ENCODE measurements around the gene HABP4.

The HABP4 gene

DNA sequence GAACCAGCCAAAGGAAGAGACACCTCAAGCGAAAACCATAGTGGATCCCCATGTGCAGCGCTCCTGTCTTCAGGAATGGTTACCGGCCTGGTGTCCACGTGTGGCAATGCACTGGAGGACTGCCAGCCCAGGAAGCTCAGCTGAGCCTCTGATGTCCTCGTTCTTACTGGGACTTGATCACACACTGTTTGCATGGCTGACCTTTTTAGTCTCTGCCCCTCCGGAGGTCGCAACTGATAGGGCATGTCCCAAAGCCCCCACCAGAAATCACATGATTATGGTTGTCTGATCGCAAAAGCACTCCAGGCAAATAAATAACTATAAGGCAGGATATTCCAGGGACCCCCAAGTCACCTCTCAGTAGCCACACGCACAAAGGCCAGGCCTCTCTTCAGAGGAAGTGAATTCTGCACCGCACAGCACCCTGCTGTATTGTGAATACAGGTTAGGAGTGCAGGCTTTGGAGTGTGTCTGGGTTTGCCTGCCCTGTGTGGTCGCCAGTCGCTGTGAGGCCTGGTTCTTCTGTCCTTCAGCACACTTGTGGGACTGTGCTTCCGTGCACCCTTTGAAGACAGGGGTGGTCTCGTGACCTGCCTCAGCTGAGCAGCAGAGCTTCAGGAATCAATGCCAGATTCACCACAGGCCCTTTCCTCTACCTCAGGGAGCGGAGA, 13.4 kb upstream of the HABP4 start:
- DNase-seq: no peak

DNA sequence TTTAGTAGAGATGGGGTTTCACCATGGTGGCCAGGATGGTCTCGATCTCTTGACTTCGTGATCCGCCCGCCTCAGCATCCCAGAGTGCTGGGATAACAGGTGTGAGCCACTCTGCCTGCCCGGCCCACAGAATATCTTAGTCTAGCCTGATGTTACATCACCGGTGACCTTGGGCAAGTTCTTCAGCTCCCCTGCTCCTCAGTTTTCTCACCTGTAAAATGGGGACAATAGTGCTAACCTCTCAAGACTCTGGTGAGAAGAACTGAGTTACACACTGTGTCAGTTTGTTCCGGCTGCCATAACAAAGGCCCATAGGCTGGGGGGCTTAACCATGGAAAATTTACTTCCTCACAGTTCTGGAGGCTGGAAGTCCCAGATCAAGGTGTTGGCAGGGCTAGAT, 12.5 kb upstream of the HABP4 start:
- DNase-seq: no peak

DNA sequence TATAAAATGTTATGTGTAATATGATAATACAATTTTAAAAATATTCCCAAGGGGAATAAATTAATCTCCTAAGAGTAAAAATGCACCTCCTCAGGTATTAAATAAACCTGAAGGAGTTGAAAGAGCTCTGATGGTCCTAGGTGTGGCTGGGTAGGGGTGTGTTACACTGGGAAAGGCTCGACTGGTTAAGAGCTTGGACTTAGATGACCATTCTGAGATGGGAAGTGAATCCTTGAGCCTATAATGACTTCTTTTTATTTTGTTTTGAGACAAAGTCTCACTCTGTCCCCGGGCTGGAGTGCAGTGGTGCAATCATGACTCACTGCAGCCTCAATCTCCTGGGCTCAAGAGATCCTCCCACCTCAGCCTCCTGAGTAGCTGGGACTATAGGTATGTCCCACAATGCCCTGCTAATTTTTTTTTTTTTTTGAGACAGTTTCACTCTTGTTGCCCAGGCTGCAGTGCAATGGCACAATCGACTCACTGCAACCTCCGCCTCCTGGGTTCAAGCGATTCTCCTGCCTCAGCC, 9.2 kb upstream of the HABP4 start:
- DNase-seq: no peak

DNA sequence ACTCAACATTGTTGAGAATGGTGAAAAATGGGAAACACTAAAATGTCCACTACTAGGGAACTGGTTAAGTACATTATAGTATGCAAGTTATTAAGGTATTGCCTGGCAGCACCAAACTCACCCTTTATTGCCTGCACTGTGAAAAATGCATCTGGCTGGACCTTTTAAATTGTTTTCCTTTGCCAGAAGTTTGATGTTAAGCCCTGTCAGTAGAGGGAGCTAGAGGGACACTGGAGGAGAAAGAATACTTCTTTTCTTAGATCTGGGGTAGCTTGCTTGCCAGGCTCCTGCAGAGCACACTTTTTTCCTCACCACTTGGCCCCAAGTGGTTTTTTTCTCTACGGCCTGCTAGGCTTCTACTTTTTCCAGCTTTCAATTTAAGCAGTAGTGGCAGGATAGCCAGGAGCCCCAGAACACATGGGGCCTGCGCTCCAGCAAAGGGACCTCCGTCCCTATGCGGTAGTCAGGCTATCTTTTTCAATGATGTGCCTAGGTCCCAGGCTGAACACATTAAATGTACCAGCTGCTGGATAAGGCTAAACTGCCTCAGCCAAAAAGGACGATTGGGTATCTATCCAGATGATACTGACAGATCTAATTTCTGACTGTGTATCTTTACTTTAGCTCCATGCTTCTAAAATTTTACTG, 8.0 kb upstream of the HABP4 start:
- DNase-seq: no peak

DNA sequence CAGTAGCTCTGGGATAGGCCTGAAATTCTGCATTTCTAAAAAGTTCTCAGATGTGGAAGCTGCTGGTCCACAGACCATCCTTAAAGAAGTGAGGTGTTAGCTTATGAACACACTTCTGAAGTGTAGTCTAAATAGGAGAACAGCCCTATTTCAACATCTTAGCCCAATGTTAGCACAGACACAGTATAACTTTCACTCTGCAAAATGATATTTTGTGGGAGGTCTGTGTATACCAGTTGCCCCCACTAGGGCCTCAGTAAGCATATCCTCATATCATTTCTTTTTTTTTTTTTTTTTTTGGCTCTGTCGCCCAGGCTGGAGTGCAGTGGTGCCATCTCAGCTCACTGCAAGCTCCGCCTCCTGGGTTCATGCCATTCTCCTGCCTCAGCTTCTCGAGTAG, 7.5 kb upstream of the HABP4 start:
- no peak for DNase-seq

DNA sequence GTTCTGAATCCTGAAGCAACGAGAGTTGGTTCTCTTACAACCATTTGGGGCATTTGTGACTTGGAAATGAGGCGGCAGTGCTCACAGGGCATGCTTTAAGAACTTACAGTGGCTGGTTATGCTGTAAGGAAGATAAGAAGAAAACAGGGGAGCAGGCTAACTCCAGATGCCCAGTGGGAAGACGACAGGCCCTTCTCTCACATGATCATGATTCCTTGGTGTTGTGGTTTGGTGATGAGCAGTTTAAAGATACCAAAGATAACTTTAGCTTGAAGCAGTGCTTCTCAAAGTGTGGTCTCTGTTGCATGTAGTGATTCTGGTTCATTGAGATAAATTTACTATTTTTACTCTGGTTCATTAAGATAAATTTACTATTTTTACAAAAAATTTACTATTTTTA, 2.6 kb upstream of the HABP4 start:
- no peak for DNase-seq

DNA sequence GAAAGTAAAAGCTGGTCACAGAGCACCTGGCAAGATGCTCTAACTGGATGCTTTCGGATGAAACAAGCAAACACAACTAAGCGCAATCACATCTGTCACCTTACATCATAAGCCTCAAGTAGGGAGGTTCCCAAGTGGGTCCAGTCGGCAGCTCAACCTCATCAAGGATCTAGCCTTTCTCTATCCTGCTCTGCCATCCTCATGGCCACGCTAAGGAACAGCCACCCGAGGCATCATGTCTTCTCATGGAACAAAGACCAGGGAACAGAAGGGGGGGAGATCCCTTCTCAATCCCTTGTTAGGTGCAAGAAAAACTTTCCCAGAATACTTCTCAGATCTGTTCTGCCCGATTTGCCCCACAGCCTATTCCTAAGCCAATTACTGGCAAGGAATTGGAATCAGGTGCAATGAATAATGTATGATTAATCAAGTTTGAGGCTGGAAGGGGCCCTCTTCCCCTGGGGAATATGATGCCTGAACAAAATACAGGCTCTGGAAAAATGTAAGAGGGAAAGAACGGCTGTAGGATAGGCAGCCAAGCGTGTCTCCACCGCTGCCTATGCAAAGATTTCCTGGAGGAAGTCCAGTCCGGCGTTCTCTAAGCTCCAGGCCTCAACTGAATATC, 1.3 kb upstream of the HABP4 start:
- no peak for DNase-seq

DNA sequence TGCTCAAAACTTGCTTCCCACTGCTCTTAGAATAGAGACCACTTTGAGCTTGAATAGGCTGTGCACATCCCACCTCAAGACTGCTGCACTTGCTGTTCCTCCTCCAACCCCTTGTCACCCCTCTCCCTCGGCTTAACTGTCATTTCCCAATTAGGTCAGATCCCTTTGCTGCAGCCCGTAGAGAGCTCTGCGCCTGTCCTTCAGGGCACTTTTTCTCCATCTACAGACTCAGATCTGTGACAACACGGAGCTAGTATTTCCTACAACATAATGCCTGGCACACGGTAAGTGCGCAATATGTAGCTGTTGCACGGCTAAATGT, 485 bp upstream of the HABP4 start:
- DNase-seq: no peak

DNA sequence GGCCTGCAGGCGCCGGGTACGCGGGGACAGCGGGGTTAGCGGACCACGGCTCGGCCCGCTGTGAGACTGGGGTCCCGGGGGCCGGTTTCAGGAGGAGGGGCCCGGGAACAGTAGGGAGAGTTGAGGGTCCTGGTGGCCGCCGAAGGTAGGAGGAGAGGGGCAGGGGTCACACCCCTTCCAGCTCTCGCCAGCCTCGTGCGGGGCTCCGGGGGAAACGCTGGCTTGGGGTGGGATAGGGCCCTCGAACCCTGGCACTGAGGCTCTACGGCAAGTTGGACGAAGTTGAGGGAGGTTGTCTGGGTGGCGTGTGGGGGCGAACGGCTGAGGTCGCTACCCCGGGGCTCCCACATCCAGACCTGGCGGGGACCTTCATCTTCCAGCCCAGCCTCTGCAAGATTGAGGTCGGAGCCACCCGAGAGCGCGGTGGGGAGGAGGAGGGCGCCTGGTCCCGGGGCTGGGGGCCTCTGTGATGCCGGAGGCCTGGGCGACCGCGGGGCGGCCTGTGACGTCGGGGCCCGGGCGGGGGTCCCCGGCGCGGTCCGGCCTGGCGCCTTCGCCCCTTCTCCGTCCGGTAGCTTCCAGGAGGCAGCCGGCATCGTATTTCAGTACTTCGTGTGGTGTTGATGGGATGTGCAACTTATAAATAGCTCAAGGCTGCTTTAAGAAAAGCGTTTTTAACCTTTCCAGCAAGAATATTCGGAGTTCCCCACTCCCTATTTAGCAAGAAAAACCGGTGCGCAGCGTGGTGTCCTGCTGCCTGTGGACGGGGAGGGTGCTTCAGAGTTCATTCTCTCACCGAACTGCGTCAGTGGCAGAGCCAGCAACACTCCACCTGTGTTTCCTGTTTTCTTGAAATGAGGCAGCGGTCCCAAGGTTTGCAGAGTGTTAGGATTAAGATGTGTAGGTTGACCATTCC, 902 bp downstream of the HABP4 start:
- no peak for DNase-seq

DNA sequence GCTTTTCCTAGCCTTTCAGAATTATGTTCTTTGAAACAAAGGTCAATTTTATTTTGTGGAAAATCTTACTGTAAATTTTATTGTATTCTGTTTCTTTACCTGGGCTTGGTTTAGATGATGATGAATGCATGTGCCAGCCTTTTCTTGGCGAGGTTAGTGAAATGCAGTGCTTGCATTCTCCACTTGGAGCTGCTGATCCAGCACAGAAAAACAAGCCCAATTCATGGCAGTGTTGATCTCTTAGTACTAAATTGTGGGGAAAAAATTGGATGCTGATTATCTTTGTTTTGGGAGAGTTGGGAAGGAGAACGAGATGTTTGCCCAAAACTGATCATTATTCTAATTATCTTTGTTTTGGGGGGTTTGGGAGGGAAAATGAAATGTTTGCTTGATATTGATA, 3.7 kb downstream of the HABP4 start:
- DNase-seq: no peak

DNA sequence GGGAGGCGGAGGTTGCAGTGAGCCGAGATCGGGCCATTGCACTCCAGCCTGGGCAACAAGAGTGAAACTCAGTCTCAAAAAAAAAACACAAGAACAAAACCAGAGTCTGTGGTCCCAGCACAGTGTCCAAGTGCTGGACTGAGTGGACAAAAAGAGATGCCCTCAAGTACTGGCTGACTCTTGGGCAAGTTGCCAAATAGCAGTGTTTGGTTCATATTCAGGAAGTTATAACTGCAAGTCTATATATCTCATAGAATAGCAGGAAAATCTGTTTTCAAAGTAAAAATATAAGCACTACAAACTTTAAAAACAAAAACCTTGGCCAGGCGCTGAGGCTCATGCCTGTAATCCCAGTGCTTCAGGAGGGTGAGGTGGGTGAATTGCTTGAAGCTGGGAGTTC, 7.3 kb downstream of the HABP4 start:
- DNase-seq: no peak

DNA sequence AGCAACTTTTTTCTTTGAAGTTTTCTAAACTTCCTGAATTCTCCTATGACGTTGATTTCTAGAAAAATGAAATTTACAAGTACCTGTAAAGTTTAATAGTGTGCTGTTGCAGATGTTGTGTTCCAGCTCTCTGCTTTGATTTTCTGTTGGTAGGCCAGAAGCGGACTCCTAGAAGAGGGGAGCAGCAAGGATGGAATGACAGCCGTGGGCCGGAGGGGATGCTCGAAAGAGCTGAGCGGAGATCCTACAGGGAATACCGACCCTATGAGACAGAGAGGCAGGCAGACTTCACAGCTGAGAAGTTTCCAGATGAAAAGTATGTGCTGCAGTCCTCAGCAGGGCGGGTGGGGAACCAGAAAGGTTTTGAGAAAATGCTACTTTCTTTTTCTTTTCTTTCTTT, 8.3 kb downstream of the HABP4 start:
- no peak for DNase-seq

DNA sequence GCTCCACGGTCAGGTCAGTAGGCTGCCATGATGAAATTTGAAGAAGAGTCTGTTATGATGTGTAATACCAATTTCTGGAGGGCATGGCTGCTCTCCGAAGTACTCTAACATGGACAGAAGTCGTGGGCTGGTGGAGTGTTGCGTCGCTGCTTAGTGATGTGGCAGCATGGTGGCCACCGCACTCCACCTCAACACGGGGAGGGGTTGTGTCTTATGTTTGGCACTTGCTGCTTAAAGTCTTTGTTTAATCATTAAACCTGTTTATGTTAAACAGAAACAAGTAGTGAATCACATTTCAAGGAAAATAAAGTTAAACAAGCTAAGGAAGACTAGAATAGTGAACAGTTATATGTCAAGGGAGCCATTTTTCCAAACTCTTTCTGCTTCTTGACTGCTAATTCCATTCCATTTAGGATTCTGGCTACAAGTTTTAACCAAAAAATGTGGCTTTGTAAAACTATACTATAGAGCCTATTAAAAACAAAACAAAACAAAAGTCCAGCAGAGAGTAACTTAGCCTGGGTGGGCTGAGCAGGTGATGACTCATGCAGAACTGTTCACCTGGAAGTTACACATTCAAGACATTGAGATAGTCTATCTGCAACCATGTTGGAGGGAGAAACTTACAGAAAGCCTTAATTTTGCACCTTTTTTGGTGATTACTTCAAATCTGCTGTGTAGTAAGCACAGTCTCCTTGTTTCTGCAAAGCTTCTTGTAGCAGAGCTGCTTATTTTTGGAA, 9.5 kb downstream of the HABP4 start:
- DNase-seq: no peak

DNA sequence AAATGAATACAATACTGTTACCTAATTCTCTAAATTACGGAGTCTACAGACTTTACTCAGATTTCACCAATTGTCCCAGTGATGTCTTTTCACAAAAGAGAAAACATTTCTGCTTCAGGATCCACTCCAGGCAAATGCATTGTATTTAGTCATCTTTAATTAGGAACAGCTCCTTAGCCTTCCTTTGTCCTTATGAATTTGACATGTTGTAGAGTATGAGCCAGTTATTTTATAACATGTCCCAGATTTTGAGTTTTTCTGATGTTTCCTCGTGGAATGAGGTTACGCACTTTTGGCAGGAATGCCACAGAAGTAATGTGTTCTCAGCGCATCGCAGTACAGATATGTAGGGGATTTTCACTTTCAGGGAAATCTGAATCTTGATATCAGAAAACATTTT, 10.5 kb downstream of the HABP4 start:
- DNase-seq: no peak

DNA sequence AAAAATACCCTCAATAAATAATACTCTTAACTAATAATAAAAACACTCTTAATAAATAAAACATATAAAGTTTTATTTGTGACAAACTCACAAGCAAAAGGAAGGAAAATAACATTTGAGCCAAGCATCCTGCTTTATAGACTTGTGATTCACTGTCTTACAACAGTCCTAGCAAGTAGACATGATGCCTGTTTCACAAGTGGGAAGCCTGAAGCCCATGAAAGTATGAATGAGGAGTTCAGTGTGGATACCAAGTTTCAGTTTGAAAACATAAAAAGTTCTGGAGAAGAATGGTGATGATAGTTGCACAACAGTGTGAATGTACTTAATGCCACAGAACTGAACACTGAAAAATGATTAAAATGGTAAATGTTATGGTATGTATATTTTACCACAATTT, 10.9 kb downstream of the HABP4 start:
- DNase-seq: no peak

DNA sequence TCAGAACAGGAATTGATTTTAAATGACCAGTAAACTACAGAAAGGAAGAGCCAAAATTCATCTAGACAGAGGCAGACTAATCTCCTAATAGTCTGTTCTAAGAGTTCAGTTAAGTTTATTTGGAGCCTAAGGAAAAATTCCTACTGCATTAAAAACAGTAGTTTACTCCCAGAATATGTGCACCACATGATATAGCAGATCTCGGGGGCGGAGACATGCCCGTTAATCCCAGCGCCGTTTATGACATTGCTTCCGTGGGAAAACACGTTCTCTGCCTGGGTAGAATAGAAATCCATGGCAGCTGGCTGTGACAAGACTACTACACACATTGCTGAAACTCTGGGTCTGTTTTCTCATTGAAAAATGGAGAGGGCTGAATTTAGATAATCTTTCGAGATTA, 11.4 kb downstream of the HABP4 start:
- no peak for DNase-seq

DNA sequence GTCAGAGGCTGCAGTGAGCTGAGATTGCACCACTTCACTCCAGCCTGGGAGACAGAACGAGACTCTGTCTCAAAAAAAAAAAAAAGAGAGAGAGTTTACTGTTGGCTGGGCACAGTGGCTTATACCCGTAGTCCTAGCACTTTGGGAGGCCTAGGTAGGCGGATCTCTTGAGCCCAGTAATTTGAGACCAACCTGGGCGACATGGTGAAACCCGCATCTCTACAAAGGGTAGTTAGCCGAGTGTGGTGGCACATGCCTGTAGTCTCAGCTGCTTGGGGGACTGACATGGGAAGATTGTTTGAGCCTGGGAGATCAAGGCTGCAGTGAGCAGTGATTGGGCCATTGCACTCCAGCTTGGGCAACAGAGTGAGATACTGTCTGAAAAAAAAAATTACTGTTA, 12.6 kb downstream of the HABP4 start:
- DNase-seq: no peak

DNA sequence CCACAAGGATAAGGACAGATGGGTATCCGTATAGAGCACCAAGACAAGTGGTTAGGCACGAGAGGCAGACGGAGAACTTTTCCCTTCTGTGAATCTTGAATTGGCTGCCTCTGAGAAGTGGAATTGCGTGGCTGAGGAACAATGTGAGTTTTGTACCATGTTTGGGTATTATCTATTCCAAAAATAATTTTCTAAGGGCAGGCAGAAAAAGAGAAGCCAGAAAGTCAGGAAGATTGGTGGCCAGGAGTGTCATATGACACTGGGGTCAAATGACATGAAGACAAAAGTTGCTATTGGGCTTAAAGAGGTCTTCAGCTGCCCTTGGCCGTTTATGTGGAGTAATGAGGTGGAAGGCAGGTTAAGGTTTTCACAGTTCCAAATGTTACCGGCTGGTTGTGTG, 14.5 kb downstream of the HABP4 start:
- no peak for DNase-seq

DNA sequence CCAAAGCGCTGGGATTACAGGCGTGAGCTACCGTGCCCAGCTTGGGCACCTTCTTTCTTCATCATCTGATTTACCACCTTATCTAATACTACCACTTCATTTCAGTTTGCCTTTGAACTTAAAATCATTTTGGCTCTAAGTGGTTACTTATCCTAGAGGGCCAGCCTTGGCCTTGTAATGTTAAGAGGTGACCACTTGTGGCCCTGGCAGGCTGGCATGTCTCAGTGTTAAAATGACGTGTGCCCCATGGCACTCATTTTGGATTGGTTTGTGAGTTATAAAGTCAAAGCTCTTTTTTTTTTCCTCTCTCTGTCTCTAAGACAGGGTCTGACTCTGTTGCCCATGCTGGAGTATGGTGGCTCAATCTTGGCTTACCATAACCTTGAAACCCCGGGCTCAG, 17.8 kb downstream of the HABP4 start:
- no peak for DNase-seq

DNA sequence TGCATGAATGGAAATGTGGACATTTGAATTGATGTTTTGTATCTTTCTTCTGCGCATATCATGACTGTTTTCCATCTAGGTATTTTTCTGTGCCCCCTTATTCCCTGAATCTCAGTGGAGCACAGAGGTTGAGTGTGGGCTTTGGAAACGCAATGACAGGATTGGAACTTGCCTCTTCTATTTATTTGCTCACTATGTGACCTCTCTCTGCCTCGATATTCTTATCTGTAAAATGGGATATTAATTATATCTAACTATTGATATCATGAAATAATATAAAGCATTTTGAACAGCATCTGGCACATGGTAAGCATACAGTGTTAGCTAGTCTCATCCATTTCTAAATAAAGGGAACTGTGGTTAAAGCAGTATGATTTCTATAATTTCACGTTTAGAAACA, 26.0 kb downstream of the HABP4 start:
- no peak for DNase-seq

DNA sequence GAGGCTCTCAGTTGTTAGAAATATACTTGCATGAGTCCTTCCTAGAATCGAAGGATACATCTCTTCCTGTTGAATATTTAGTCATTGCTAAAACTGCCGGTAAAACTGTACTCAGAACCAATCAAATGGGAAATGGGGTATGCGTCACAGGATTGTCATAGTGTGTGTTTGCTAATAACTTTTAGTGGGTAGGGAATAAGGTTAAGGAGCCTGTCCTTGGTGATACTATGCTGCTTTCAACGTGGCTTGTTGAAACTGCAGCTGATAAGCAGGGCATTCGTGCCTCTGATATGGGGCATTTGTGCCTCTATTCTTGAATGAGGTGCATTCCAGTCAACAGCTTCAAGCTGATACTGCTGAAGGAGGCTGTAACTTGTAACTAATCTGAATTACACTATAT, 26.6 kb downstream of the HABP4 start:
- DNase-seq: no peak

DNA sequence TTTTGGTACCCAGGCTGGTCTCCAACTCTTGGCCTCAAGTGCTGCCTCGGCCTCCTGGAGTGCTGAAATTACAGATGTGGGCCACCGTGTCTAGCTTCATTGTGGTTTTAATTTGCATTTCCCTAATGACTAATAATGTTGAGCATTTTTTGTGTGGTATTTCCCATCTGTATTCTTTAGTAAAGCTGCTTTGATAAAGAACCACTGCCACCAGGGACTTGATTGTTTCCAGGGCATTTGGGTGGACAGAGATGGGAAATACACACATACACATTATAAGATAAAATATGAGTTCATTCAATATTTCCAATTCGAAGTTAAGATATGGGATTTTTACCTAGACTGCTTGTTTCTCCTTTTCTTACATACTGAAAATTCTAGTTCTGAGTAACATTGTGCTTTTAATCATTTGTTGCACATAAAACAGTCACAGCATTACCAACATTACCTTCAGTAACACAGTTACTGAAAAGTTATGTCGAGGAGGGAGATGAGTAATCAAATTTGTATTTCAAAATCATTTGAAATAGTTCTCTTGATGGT, 28.9 kb downstream of the HABP4 start:
- DNase-seq: no peak

DNA sequence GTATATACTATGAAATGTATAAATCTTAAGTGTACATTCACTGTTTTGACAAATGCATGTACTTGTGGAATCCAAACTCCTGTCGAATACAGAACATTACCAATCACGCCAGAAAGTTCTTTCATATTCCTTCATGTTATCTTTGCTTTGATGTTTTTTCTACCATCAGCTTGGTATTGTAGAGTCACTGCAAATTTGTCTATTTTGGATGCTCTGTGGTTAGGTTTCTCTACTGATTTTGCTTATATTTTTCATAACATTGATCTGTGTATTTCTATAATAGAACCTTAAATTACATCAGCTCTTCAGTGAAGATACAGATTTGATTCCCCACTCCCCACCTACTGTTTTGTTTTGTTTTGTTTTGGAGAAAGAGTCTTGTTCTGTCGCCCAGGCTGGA, 30.8 kb downstream of the HABP4 start:
- DNase-seq: no peak
